ENCODE results near the gene NCEH1.

The NCEH1 gene

GRCh38 chr3:172717493-172718088, 6.7 kb upstream of the NCEH1 start (continued):
- no peak for TF ChIP-seq GLIS3 (CRISPR knock-in tag; IDR thresholded peaks at IDR 0.05)
- no peak for TF ChIP-seq ZNF8 (CRISPR knock-in tag; IDR thresholded peaks at IDR 0.05)
- TF ChIP-seq ARNTL (CRISPR knock-in tag; IDR thresholded peaks at IDR 0.05; ENCODE audit: borderline replicate concordance, low read depth), result no peak
- TF ChIP-seq ZFP30 (CRISPR knock-in tag; IDR thresholded peaks at IDR 0.05), result no peak
- TF ChIP-seq TCF4 (CRISPR knock-in tag; IDR thresholded peaks at IDR 0.05; ENCODE audit: borderline replicate concordance), result no peak

- no peak for TF ChIP-seq CSRNP3 (CRISPR knock-in tag; IDR thresholded peaks at IDR 0.05)
- TF ChIP-seq ZC3H10 (CRISPR knock-in tag; IDR thresholded peaks at IDR 0.05), result no peak
- TF ChIP-seq ESRRG (CRISPR knock-in tag; IDR thresholded peaks at IDR 0.05), result no peak
- no peak for TF ChIP-seq RARB (CRISPR knock-in tag; IDR thresholded peaks at IDR 0.05)
- ATAC-seq, result no peak
Observed at GRCh38 chr3:172716476-172716875, 5.6 kb upstream of the NCEH1 start.

GRCh38 chr3:172713316-172713715, 2.4 kb upstream of the NCEH1 start:
- no peak for ATAC-seq
- TF ChIP-seq CREB5 (CRISPR knock-in tag; IDR thresholded peaks at IDR 0.05; ENCODE audit: low read depth) (no peak), RARB (CRISPR knock-in tag; IDR thresholded peaks at IDR 0.05) (no peak), BACH2 (CRISPR knock-in tag; IDR thresholded peaks at IDR 0.05; ENCODE audit: borderline replicate concordance) (no peak), ARNTL (CRISPR knock-in tag; IDR thresholded peaks at IDR 0.05; ENCODE audit: borderline replicate concordance, low read depth) (no peak), GLIS3 (CRISPR knock-in tag; IDR thresholded peaks at IDR 0.05) (no peak), ZC3H10 (CRISPR knock-in tag; IDR thresholded peaks at IDR 0.05) (no peak), OSR1 (CRISPR knock-in tag; IDR thresholded peaks at IDR 0.05) (no peak), TCF4 (CRISPR knock-in tag; IDR thresholded peaks at IDR 0.05; ENCODE audit: borderline replicate concordance) (no peak), PATZ1 (CRISPR knock-in tag; IDR thresholded peaks at IDR 0.05; ENCODE audit: borderline replicate concordance) (no peak), CSDC2 (CRISPR knock-in tag; IDR thresholded peaks at IDR 0.05) (no peak), ESRRG (CRISPR knock-in tag; IDR thresholded peaks at IDR 0.05) (no peak)

GRCh38 chr3:172711454-172711795, 558 bp upstream of the NCEH1 start:
- TF ChIP-seq GLIS3 (CRISPR knock-in tag; IDR thresholded peaks at IDR 0.05), result no peak
- TF ChIP-seq ZC3H10 (CRISPR knock-in tag; IDR thresholded peaks at IDR 0.05), result no peak
- TF ChIP-seq ISL1 (CRISPR knock-in tag; IDR thresholded peaks at IDR 0.05), result no peak
- no peak for TF ChIP-seq PPARA (CRISPR knock-in tag; IDR thresholded peaks at IDR 0.05; ENCODE audit: borderline replicate concordance)
- TF ChIP-seq ZFP3 (CRISPR knock-in tag; IDR thresholded peaks at IDR 0.05), result no peak
- no peak for TF ChIP-seq CSDC2 (CRISPR knock-in tag; IDR thresholded peaks at IDR 0.05)
- no peak for TF ChIP-seq TCF4 (CRISPR knock-in tag; IDR thresholded peaks at IDR 0.05; ENCODE audit: borderline replicate concordance)
- no peak for TF ChIP-seq CSRNP3 (CRISPR knock-in tag; IDR thresholded peaks at IDR 0.05)
- TF ChIP-seq ARNTL (CRISPR knock-in tag; IDR thresholded peaks at IDR 0.05; ENCODE audit: borderline replicate concordance, low read depth), result no peak
- no peak for TF ChIP-seq ESRRG (CRISPR knock-in tag; IDR thresholded peaks at IDR 0.05)
- no peak for TF ChIP-seq ZNF8 (CRISPR knock-in tag; IDR thresholded peaks at IDR 0.05)
- no peak for TF ChIP-seq TSHZ2 (CRISPR knock-in tag; IDR thresholded peaks at IDR 0.05)
- peak; percentile 9; the same call in 2 of the 3 replicates for ATAC-seq

Data from SK-N-SH treated with all-trans-retinoic acid at 6 μM for 48 hours (cell line).